Spleen (tissue), 11 donors: ENCODE measurements around the gene DLX3. TPM values are rescaled to one million over a fixed set of nuclear protein-coding genes. Genes with fewer than 3 reads are reported as not detected.

Source experiments
- DNase-seq: peaks from one replicate; pipeline ENCODE4 v3.0.0-alpha.2; 2020
- H3K27ac ChIP-seq, 8 donors: fragments of 200-600 bp; sonication (generic) in 7 of 8; 1 replicate in 4 of 8; 2 replicates in 4 of 8; pipeline versions ENCODE4 v1.5.0 to v1.8.0; 2016 to 2021; ENCODE audit warnings: inconsistent platforms in 4 of 8, mild to moderate bottlenecking in 4 of 8, moderate library complexity in 1 of 8
- H3K27me3 ChIP-seq, 7 donors: fragments of 200-600 bp; sonication (generic) in 6 of 7; replicated peaks in 1 of 7; 1 replicate in 4 of 7; 2 replicates in 3 of 7; pipeline versions ENCODE4 v1.5.0 to v1.8.0; 2016 to 2021; ENCODE audit warnings: inconsistent platforms in 3 of 7, mild to moderate bottlenecking in 1 of 7
- H3K36me3 ChIP-seq, 6 donors: fragments of 200-600 bp; sonication (generic) in 5 of 6; 1 replicate in 4 of 6; 2 replicates in 2 of 6; pipeline versions ENCODE4 v1.5.0 to v1.8.0; 2016 to 2021; ENCODE audit warnings: inconsistent platforms in 2 of 6
- H3K4me1 ChIP-seq, 6 donors: fragments of 200-600 bp; sonication (generic) in 5 of 6; 1 replicate in 3 of 6; 2 replicates in 3 of 6; pipeline versions ENCODE4 v1.5.0 to v1.8.0; 2016 to 2021; ENCODE audit warnings: inconsistent platforms in 3 of 6
- H3K4me3 ChIP-seq, 8 donors: fragments of 200-600 bp; sonication (generic) in 7 of 8; 1 replicate in 4 of 8; 2 replicates in 4 of 8; pipeline versions ENCODE4 v1.5.0 to v1.8.0; 2016 to 2021; ENCODE audit warnings: inconsistent platforms in 4 of 8, mild to moderate bottlenecking in 4 of 8, moderate library complexity in 2 of 8
- H3K9me3 ChIP-seq, 8 donors: fragments of 200-600 bp; sonication (generic) in 7 of 8; 1 replicate in 4 of 8; 2 replicates in 4 of 8; pipeline versions ENCODE4 v1.5.0 to v1.8.0; 2016 to 2021; ENCODE audit warnings: inconsistent platforms in 4 of 8
- CTCF ChIP-seq, 11 experiments: fragments of 200-600 bp in 7 of 11; fragments of 450-650 bp in 4 of 11; sonication (generic) in 4 of 11; IDR thresholded peaks in 8 of 11; conservative IDR thresholded peaks in 3 of 11; 1 replicate in 7 of 11; 2 replicates in 4 of 11; pipeline versions ENCODE4 v1.4.0 to v1.8.0; 2016 to 2021; ENCODE audit warnings: antibody characterized with exemption in 11 of 11, inconsistent platforms in 4 of 11, mild to moderate bottlenecking in 1 of 11
- POLR2A ChIP-seq, 3 donors: fragments of 450-650 bp; IDR thresholded peaks; one replicate each; pipeline ENCODE4 v1.5.1; 2017; ENCODE audit warnings: antibody characterized with exemption in 3 of 3, mild to moderate bottlenecking in 1 of 3
- POLR2AphosphoS5 ChIP-seq, 3 donors: sonication (generic); formaldehyde crosslinking; IDR thresholded peaks; one replicate each; pipeline ENCODE4 v1.5.1; 2017; ENCODE audit warnings: antibody characterized with exemption in 3 of 3
- WGBS, 5 donors: extraction: QIAGEN DNeasy Blood & Tissue Kit in 3 of 5; methylation state at CpG; one replicate each; pipeline versions ENCODE4 v1.1.5 to v1.1.7; 2013 to 2018; 5-methylcytosine and 5-hydroxymethylcytosine counted together
- intact Hi-C: fragments of 100-400 bp; cut with DNase I; formaldehyde crosslinking; loops from one replicate; pipeline ENCODE4 v1.15.0; 2023; ENCODE audit warnings: low total_unique reads
- polyA plus RNA-seq, 3 donors: library from polyadenylated mRNA; stranded (reverse); fragments of 200-250 nt; gene quantifications; one replicate each; pipeline ENCODE4 v1.2.1, GENCODE V29; 2013
- total RNA-seq, 7 donors: library from RNA; depleted of rRNA in 3 of 7; stranded (reverse); fragments of >200 nt in 3 of 7; fragmentation: NEBNext Ultra II Directional in 4 of 7; extraction: Animal tissue kit (Norgen Biotek cat#: 25700) in 4 of 7; gene quantifications; one replicate each; pipeline versions ENCODE4 v1.1.0 to v1.2.1, GENCODE V29; 2016 to 2021
- donor health status: healthy with polysubstance abuse.
- donor health status: DM: no; HTN: no; CAD: no; lungs with moderate emphysema.
- donor health status: DM: no; HTN: no; CAD: no.
- donor health status: Bipolar disorder and iron deficiency.
- donor health status: healthy.
- donor health status: DM: no; HTN: no; CAD: no.
- donor health status: DM: yes; HTN: yes; CAD: no.

DLX3 gene
- total and polyA plus RNA-seq, 10 donors, result 0.02 TPM; not detected in 9

DNA sequence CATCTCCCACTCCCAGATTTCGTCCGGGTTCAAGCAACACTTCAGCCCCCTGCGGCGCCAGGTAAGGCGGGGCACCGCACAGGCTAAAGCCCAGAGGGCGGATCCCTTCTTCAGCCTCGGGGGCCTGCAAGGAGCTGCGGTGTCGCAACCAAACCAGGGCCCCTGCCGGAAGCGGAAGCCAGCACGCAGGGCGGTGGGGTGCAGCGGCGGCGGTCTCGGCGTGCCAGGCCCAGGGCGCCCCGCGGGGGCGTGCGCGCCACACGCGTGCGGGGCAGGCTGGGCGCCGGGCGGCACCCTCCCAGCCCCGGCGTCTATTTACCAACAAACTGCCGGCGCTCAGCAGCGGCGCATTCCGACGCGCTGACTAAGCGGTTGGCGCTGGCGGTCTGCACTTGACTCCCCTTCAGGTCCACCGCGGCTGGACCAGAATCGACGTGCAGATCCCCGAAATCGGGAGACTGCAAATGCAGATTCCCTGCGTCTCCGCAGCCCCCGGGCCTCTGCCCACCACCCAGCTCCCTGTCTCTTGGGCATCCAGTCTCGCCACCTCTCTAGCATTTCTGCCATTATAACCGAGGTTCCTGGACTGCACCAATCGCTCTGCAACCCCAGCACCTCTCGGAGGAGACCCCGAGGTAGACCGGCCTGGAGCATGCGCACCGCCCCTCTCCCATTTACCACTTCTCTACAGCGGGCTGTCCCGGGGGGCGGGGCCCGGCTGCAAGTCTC, 26.5 kb downstream of the DLX3 start:
- peak; percentile 92 for DNase-seq

GRCh38 chr17:49967621-49968404, 27.2 kb downstream of the DLX3 start:
- H3K4me1 ChIP-seq, result peaks cover 24 to 74% (median 55%) of the 10 kb centered on the region in 6 donors
- 20 to 21% (median 21%) methylated on average over 10 of the region's 10 CpGs for WGBS, 5 donors
- no peaks in the 10 kb centered on the region for H3K9me3 ChIP-seq
- no peaks in the 10 kb centered on the region for H3K36me3 ChIP-seq
- intact Hi-C loops, result no loop called here
- H3K4me3 ChIP-seq, result peak overlapping the region in 7 of 8 donors; percentile 47 to 85 (median 59)
- no peak for DNase-seq
- H3K27ac ChIP-seq, result peak overlapping the region in 1 of 8 donors; percentile 19
- H3K27me3 ChIP-seq, result peaks cover 14 to 100% (median 100%) of the 10 kb centered on the region in 7 donors
- no peak for TF ChIP-seq POLR2A (IDR thresholded peaks at IDR 0.05)
- TF ChIP-seq CTCF (IDR thresholded peaks at IDR 0.05 in 8 of 11, conservative IDR thresholded peaks at IDR 0.05 in 3 of 11), result no peak

More for the DNA sequence above, 26.5 kb downstream of the DLX3 start:
- TF ChIP-seq POLR2AphosphoS5 (IDR thresholded peaks at IDR 0.05), result peak in 2 of 3 donors; percentile 42 to 51
- no peak for TF ChIP-seq POLR2A (IDR thresholded peaks at IDR 0.05)
- no peak for TF ChIP-seq CTCF (IDR thresholded peaks at IDR 0.05 in 8 of 11, conservative IDR thresholded peaks at IDR 0.05 in 3 of 11)
- peaks cover 14 to 100% (median 100%) of the 10 kb centered on the region in 7 donors for H3K27me3 ChIP-seq
- peak overlapping the region; percentile 47 to 85 (median 58) for H3K4me3 ChIP-seq
- intact Hi-C loops, result no loop called here
- H3K36me3 ChIP-seq, result no peaks in the 10 kb centered on the region
- H3K9me3 ChIP-seq, result no peaks in the 10 kb centered on the region
- peak overlapping the region in 1 of 8 donors; percentile 19 for H3K27ac ChIP-seq
- 0 to 3% (median 1%) methylated on average over 27 to 64 of the region's 64 CpGs for whole genome bisulfite sequencing, 5 donors
- H3K4me1 ChIP-seq, result peaks cover 24 to 77% (median 57%) of the 10 kb centered on the region in 6 donors

DNA sequence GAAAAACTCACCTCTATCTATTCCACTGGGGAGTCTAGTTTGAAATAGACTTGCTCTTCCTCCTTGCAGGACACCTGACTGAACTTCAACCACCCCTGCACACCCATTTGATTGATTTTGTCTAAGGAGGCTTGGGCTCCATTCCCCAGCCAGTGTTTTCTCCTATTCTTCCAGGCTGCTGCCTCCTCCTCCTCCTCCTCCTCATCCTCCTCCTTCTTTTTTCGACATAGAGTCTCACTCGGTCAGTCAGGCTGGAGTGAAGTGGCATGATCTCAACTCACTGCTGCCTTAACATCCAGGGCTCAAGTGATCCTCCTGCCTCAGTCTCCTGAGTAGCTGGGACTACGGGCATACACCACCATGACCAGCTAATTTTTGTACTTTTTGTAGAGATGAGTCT, 27.8 kb downstream of the DLX3 start:
- intact Hi-C loops, result no loop called here
- Histone ChIP-seq H3K27me3 (peaks cover 14 to 100% (median 100%) of the 10 kb centered on the region in 7 donors), H3K4me1 (peaks cover 18 to 68% (median 49%) of the 10 kb centered on the region in 6 donors), H3K27ac (no peak overlapping the region), H3K9me3 (no peaks in the 10 kb centered on the region), H3K4me3 (no peak overlapping the region), H3K36me3 (no peaks in the 10 kb centered on the region)
- no peak for TF ChIP-seq CTCF (IDR thresholded peaks at IDR 0.05 in 8 of 11, conservative IDR thresholded peaks at IDR 0.05 in 3 of 11)
- no peak for TF ChIP-seq POLR2AphosphoS5 (IDR thresholded peaks at IDR 0.05)
- no peak for TF ChIP-seq POLR2A (IDR thresholded peaks at IDR 0.05)
- WGBS, 5 donors, result 20 to 24% (median 22%) methylated on average over 3 of the region's 3 CpGs
- no peak for DNase-seq

DNA sequence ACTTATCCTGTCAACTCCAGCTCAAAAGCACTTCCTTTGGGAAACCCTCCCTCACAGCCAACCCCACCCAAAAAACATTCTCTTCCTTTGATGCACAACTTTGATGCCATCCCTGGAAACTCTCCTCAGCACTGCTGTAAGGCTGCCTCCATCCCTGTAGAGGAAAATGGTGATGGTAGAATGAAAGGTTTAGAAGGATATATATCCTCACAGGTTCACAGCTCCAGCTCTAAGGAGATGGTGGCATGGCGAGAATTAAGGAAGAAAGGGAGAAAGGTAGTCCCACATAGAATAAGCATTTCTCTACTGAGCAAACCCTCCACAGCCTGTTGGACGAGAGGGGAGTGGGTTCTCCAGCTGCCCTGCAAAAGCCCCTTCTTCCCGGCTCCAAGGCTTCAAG, 28.3 kb downstream of the DLX3 start:
- H3K9me3 ChIP-seq, result no peaks in the 10 kb centered on the region
- no peak for DNase-seq
- WGBS, 5 donors, result 26 to 42% (median 32%) methylated on average over 3 of the region's 3 CpGs
- no peaks in the 10 kb centered on the region for H3K36me3 ChIP-seq
- H3K4me1 ChIP-seq, result peaks cover 14 to 63% (median 45%) of the 10 kb centered on the region in 6 donors
- peaks cover 14 to 100% (median 100%) of the 10 kb centered on the region in 7 donors for H3K27me3 ChIP-seq
- TF ChIP-seq POLR2AphosphoS5 (IDR thresholded peaks at IDR 0.05), result no peak
- no peak for TF ChIP-seq CTCF (IDR thresholded peaks at IDR 0.05 in 8 of 11, conservative IDR thresholded peaks at IDR 0.05 in 3 of 11)
- no peak for TF ChIP-seq POLR2A (IDR thresholded peaks at IDR 0.05)
- intact Hi-C loops, result no loop called here
- H3K4me3 ChIP-seq, result no peak overlapping the region
- H3K27ac ChIP-seq, result no peak overlapping the region
